SK-N-SH (cell line): ENCODE results near the gene OTOP2.

Experiments
- CTCF ChIP-seq: fragments of 200-600 bp; sonication (generic); IDR thresholded peaks from 2 replicates; pipeline ENCODE4 v1.6.1; 2017; ENCODE audit warnings: antibody characterized with exemption, mild to moderate bottlenecking, moderate library complexity
- EP300 ChIP-seq, 2 experiments: IDR thresholded peaks; 2 replicates each; pipeline versions ENCODE4 v1.4.0 to v1.6.1; 2012; ENCODE audit warnings: borderline replicate concordance in 1 of 2, low read depth in 1 of 2, low read length in 1 of 2
- MAX ChIP-seq: IDR thresholded peaks from 2 replicates; pipeline ENCODE4 v1.4.0; 2012; ENCODE audit warnings: low read depth
- NFIC ChIP-seq: IDR thresholded peaks from 2 replicates; pipeline ENCODE4 v1.4.0; 2012; ENCODE audit warnings: borderline replicate concordance
- POLR2AphosphoS5 ChIP-seq: IDR thresholded peaks from 2 replicates; pipeline ENCODE4 v1.6.1; 2012; ENCODE audit warnings: low read depth, low read length
- RAD21 ChIP-seq: IDR thresholded peaks from 2 replicates; pipeline ENCODE4 v1.6.1; 2012; ENCODE audit warnings: mild to moderate bottlenecking, low read length
- REST ChIP-seq: IDR thresholded peaks from 2 replicates; pipeline ENCODE4 v1.6.1; 2012; ENCODE audit warnings: mild to moderate bottlenecking, low read depth, low read length, moderate library complexity
- SMC3 ChIP-seq: IDR thresholded peaks from 2 replicates; pipeline ENCODE4 v1.6.1; 2012; ENCODE audit warnings: low read depth, low read length, improper control_type of control experiment
- USF1 ChIP-seq: IDR thresholded peaks from 2 replicates; pipeline ENCODE4 v1.4.0; 2012; ENCODE audit warnings: low read depth, borderline replicate concordance
- TF ChIP-seq, protein P1 (sequence below): fragments of 150-350 bp; IDR thresholded peaks from 2 replicates; pipeline ENCODE4 v1.6.1; 2017; ENCODE audit warnings: antibody characterized with exemption, low read length, low read depth, borderline replicate concordance

DNA sequence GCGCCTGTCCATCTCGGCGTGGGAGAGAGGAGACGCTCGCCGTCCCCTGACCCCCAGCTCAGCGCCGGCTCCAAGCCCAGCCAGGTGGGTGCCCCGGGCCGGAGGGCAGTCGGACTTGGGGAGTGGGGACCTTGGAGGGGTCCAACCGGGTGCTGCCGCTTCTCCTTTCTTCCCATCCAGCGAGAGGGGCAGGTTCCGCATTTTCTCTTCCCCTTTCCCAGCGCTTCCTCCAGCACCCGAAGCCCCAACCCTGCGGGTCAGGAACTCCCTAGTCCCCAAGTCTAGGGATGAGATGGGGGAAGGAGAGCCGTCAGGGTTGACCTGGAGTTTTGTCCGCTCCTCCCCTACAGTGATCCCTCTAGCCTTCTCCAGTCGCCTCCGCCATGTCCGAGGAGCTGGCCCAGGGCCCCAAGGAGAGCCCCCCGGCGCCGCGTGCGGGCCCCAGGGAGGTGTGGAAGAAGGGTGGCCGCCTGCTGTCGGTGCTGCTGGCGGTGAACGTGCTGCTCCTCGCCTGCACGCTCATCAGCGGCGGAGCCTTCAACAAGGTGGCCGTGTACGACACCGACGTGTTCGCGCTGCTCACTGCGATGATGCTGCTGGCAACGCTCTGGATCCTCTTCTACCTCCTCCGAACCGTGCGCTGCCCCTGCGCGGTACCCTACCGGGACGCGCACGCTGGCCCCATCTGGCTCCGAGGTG lies at the start of gene OTOP2:
- TF ChIP-seq, protein P1, sequence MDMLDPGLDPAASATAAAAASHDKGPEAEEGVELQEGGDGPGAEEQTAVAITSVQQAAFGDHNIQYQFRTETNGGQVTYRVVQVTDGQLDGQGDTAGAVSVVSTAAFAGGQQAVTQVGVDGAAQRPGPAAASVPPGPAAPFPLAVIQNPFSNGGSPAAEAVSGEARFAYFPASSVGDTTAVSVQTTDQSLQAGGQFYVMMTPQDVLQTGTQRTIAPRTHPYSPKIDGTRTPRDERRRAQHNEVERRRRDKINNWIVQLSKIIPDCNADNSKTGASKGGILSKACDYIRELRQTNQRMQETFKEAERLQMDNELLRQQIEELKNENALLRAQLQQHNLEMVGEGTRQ, result no peak
- TF ChIP-seq CTCF, result no peak
- no peak for TF ChIP-seq RAD21
- no peak for TF ChIP-seq NFIC
- no peak for TF ChIP-seq EP300 (IDR thresholded peaks at IDR 0.05; ENCODE audit: borderline replicate concordance in 1 of 2, low read depth in 1 of 2, low read length in 1 of 2)
- no peak for TF ChIP-seq USF1
- no peak for TF ChIP-seq MAX
- TF ChIP-seq SMC3, result no peak
- no peak for TF ChIP-seq POLR2AphosphoS5
- no peak for TF ChIP-seq REST
